Transverse colon (tissue), 4 donors: Measurements from ENCODE around the gene TMEM72.

Source experiments
- EP300 ChIP-seq: sonication (generic); formaldehyde crosslinking; IDR thresholded peaks from one replicate; pipeline ENCODE4 v1.6.1; 2017; ENCODE audit warnings: antibody characterized with exemption, low read depth
- POLR2A ChIP-seq: fragments of 450-650 bp; IDR thresholded peaks from one replicate; pipeline ENCODE4 v1.6.1; 2016; ENCODE audit warnings: antibody characterized with exemption, mild to moderate bottlenecking, moderate library complexity
- POLR2AphosphoS5 ChIP-seq, 3 donors: sonication (generic); formaldehyde crosslinking; IDR thresholded peaks; one replicate each; pipeline ENCODE4 v1.6.1; 2016; ENCODE audit warnings: antibody characterized with exemption in 3 of 3
- TF ChIP-seq, protein P1 (sequence below), 5 experiments: fragments of 200-600 bp in 3 of 5; fragments of 450-650 bp in 2 of 5; sonication (generic) in 3 of 5; IDR thresholded peaks; 1 replicate in 2 of 5; 2 replicates in 3 of 5; pipeline ENCODE4 v1.5.1; 2016 to 2017; ENCODE audit warnings: antibody characterized with exemption in 5 of 5, inconsistent platforms in 3 of 5, mild to moderate bottlenecking in 2 of 5, moderate library complexity in 1 of 5

DNA sequence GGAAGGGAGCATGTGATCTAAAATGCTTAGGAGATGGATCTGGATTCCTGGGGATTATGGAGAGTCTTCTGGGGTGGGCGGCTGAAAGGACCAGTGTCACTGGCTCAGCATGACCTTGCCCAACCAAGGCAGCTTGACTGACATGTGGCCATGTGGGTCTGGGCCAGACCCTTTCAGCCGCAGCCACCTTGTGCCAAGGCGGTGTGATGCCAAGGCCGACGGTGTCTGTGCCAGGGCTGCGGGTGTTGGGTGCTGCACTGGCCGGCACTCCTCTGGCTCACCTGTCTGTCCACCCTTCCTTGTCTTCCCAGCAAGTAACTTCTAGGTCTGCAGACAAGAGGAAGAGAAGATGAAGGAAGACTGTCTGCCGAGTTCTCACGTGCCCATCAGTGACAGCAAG, 58.7 kb downstream of the TMEM72 start:
- TF ChIP-seq POLR2AphosphoS5 (IDR thresholded peaks at IDR 0.05) (peak in 2 of 3 donors; percentile 2 to 5), POLR2A (no peak), EP300 (no peak)
- TF ChIP-seq, protein P1, sequence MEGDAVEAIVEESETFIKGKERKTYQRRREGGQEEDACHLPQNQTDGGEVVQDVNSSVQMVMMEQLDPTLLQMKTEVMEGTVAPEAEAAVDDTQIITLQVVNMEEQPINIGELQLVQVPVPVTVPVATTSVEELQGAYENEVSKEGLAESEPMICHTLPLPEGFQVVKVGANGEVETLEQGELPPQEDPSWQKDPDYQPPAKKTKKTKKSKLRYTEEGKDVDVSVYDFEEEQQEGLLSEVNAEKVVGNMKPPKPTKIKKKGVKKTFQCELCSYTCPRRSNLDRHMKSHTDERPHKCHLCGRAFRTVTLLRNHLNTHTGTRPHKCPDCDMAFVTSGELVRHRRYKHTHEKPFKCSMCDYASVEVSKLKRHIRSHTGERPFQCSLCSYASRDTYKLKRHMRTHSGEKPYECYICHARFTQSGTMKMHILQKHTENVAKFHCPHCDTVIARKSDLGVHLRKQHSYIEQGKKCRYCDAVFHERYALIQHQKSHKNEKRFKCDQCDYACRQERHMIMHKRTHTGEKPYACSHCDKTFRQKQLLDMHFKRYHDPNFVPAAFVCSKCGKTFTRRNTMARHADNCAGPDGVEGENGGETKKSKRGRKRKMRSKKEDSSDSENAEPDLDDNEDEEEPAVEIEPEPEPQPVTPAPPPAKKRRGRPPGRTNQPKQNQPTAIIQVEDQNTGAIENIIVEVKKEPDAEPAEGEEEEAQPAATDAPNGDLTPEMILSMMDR (IDR thresholded peaks at IDR 0.05) = no peak
